Measurements from ENCODE around the gene KRTAP10-1.

The KRTAP10-1 gene

GRCh38 chr21:44571844-44572782 is 32.1 kb upstream of the KRTAP10-1 start:
- no peaks in the 10 kb centered on the region for H3K36me3 ChIP-seq (replicated peaks; ENCODE audit: low read depth, low read length)
- no peak overlapping the region for H3K4me2 ChIP-seq (ENCODE audit: low read length)
- no peaks in the 10 kb centered on the region for H3K27me3 ChIP-seq (ENCODE audit: low read depth, low read length)
- no peak overlapping the region for H3K9ac ChIP-seq (ENCODE audit: low read length)
- no peak overlapping the region for H3K27ac ChIP-seq (ENCODE audit: low read length)
- H3K9me3 ChIP-seq (ENCODE audit: insufficient read depth, low read length), result no peaks in the 10 kb centered on the region
- no peak overlapping the region for H3K4me3 ChIP-seq (ENCODE audit: low read length)
- H2AFZ ChIP-seq (ENCODE audit: low read depth, low read length), result no peak overlapping the region
- H4K20me1 ChIP-seq (ENCODE audit: insufficient read depth, low read length), result no peaks in the 10 kb centered on the region
- H3K79me2 ChIP-seq (ENCODE audit: low read length), result no peaks in the 10 kb centered on the region
- TF ChIP-seq, protein P1, sequence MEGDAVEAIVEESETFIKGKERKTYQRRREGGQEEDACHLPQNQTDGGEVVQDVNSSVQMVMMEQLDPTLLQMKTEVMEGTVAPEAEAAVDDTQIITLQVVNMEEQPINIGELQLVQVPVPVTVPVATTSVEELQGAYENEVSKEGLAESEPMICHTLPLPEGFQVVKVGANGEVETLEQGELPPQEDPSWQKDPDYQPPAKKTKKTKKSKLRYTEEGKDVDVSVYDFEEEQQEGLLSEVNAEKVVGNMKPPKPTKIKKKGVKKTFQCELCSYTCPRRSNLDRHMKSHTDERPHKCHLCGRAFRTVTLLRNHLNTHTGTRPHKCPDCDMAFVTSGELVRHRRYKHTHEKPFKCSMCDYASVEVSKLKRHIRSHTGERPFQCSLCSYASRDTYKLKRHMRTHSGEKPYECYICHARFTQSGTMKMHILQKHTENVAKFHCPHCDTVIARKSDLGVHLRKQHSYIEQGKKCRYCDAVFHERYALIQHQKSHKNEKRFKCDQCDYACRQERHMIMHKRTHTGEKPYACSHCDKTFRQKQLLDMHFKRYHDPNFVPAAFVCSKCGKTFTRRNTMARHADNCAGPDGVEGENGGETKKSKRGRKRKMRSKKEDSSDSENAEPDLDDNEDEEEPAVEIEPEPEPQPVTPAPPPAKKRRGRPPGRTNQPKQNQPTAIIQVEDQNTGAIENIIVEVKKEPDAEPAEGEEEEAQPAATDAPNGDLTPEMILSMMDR (IDR thresholded peaks at IDR 0.05; ENCODE audit: low read depth, low read length), result no peak
- TF ChIP-seq EZH2phosphoT487 (IDR thresholded peaks at IDR 0.05; ENCODE audit: low read depth), result no peak
- H3K4me1 ChIP-seq (ENCODE audit: low read length), result no peaks in the 10 kb centered on the region

GRCh38 chr21:44571296-44571695 is 31.3 kb upstream of the KRTAP10-1 start:
- Histone ChIP-seq H3K27ac (ENCODE audit: low read length) (no peak overlapping the region), H2AFZ (ENCODE audit: low read depth, low read length) (no peak overlapping the region), H4K20me1 (ENCODE audit: insufficient read depth, low read length) (no peaks in the 10 kb centered on the region), H3K4me1 (ENCODE audit: low read length) (peaks cover 6% of the 10 kb centered on the region), H3K27me3 (ENCODE audit: low read depth, low read length) (no peaks in the 10 kb centered on the region), H3K9me3 (ENCODE audit: insufficient read depth, low read length) (no peaks in the 10 kb centered on the region), H3K4me2 (ENCODE audit: low read length) (no peak overlapping the region), H3K9ac (ENCODE audit: low read length) (no peak overlapping the region), H3K79me2 (ENCODE audit: low read length) (no peaks in the 10 kb centered on the region), H3K4me3 (ENCODE audit: low read length) (no peak overlapping the region), H3K36me3 (replicated peaks; ENCODE audit: low read depth, low read length) (no peaks in the 10 kb centered on the region)
- TF ChIP-seq, protein P1 (IDR thresholded peaks at IDR 0.05; ENCODE audit: low read depth, low read length), result no peak
- no peak for TF ChIP-seq EZH2phosphoT487 (IDR thresholded peaks at IDR 0.05; ENCODE audit: low read depth)

GRCh38 chr21:44569861-44570517 is 30.0 kb upstream of the KRTAP10-1 start:
- Histone ChIP-seq H3K27ac (ENCODE audit: low read length) (no peak overlapping the region), H3K4me3 (ENCODE audit: low read length) (no peak overlapping the region), H2AFZ (ENCODE audit: low read depth, low read length) (no peak overlapping the region), H3K36me3 (replicated peaks; ENCODE audit: low read depth, low read length) (no peaks in the 10 kb centered on the region), H3K4me1 (ENCODE audit: low read length) (peaks cover 19% of the 10 kb centered on the region), H3K4me2 (ENCODE audit: low read length) (no peak overlapping the region), H3K79me2 (ENCODE audit: low read length) (no peaks in the 10 kb centered on the region), H4K20me1 (ENCODE audit: insufficient read depth, low read length) (no peaks in the 10 kb centered on the region), H3K27me3 (ENCODE audit: low read depth, low read length) (no peaks in the 10 kb centered on the region), H3K9ac (ENCODE audit: low read length) (no peak overlapping the region), H3K9me3 (ENCODE audit: insufficient read depth, low read length) (no peaks in the 10 kb centered on the region)
- TF ChIP-seq, protein P1 (IDR thresholded peaks at IDR 0.05; ENCODE audit: low read depth, low read length), result no peak
- TF ChIP-seq EZH2phosphoT487 (IDR thresholded peaks at IDR 0.05; ENCODE audit: low read depth), result no peak
